ENCODE results near the gene PHF21B.

The PHF21B gene

DNA sequence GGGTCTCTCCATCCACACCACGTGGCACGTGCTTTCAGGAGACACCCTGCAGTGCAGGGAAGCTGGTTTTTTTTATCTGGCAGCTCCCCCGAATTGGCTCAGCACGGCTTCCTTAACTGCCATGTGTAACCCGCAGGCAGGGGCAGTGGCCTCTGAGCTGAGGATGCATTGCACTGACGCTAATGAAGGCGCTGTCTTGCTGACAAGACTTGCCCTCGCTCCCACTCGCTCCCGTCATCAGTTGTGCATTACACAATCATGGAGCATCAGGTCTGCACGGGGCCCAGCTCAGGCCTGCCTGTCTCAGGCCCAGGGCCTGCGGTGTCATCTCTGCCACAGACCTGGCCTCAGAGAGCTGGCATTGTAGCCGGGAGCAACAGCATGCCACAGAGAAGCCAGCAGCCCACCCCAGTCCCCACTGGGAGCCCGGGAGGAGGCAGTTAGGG lies 161.5 kb downstream of the PHF21B start:
- Histone ChIP-seq H3K27ac (ENCODE audit: low read length) (no peak overlapping the region), H3K9ac (ENCODE audit: low read length) (no peak overlapping the region), H3K4me1 (ENCODE audit: control insufficient read depth, low read depth, low read length) (no peaks in the 10 kb centered on the region), H3K9me3 (ENCODE audit: control insufficient read depth, low read depth, low read length) (no peaks in the 10 kb centered on the region), H3K36me3 (ENCODE audit: control insufficient read depth, low read depth, low read length) (peaks cover 7% of the 10 kb centered on the region), H3K27me3 (ENCODE audit: control insufficient read depth, insufficient read depth, low read length) (no peaks in the 10 kb centered on the region), H3K4me3 (ENCODE audit: low read length) (no peak overlapping the region)

DNA sequence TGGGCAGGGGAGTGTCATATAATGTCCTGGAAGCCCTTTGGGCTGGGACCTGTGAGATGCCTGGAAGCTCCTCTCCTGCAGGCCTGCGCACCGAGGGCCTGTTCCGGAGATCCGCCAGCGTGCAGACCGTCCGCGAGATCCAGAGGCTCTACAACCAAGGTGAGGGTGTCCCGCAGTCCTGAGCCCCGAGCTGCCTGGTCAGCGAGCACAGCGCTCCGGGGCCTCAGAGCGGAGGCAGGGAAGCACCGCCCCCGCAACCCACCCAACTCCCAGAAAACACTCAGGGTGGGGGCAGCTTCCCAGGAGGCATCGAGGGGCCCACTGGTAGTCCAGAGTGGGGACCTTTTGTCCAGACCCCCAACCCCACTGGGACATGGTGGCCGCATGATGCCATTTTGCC lies 161.9 kb downstream of the PHF21B start:
- no peak overlapping the region for H3K4me3 ChIP-seq (ENCODE audit: low read length)
- H3K4me1 ChIP-seq (ENCODE audit: control insufficient read depth, low read depth, low read length), result no peaks in the 10 kb centered on the region
- no peaks in the 10 kb centered on the region for H3K27me3 ChIP-seq (ENCODE audit: control insufficient read depth, insufficient read depth, low read length)

GRCh38 chr22:44847380-44847779 lies 162.4 kb downstream of the PHF21B start:
- Histone ChIP-seq H3K36me3 (ENCODE audit: control insufficient read depth, low read depth, low read length) (peaks cover 7% of the 10 kb centered on the region), H3K27ac (ENCODE audit: low read length) (no peak overlapping the region), H3K9ac (ENCODE audit: low read length) (no peak overlapping the region), H3K4me3 (ENCODE audit: low read length) (no peak overlapping the region), H3K9me3 (ENCODE audit: control insufficient read depth, low read depth, low read length) (no peaks in the 10 kb centered on the region), H3K4me1 (ENCODE audit: control insufficient read depth, low read depth, low read length) (no peaks in the 10 kb centered on the region), H3K27me3 (ENCODE audit: control insufficient read depth, insufficient read depth, low read length) (no peaks in the 10 kb centered on the region)

More for the DNA sequence above, 161.9 kb downstream of the PHF21B start:
- Histone ChIP-seq H3K36me3 (ENCODE audit: control insufficient read depth, low read depth, low read length) (peaks cover 7% of the 10 kb centered on the region), H3K9me3 (ENCODE audit: control insufficient read depth, low read depth, low read length) (no peaks in the 10 kb centered on the region), H3K27ac (ENCODE audit: low read length) (no peak overlapping the region), H3K9ac (ENCODE audit: low read length) (no peak overlapping the region)

DNA sequence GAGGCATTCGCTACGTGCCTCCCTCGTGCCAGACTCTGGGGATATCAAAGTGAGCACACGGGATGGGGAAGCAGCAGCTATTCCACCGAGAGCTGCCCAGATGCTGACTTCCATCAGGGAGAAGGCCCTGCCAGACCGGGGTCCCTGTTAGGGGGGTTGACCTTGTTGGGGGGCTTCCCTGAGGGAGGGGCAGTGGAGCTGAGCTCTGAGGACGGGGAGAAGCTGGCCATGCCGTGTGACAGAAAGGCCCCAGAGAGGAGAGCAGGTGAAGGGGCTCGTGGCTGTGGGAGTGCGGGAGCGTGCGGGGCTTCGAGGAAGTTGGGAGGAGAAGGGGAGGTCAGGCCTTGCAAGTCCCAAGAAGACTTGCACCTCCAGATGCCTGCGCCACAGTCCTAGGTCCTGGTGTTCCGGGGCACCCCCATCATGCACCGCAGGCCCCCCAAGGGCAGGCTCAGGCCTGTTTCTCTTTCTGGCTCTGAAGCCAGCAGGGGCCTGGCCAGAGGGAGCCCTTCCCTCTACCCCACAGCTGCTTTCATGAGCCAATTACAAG lies 163.0 kb downstream of the PHF21B start:
- Histone ChIP-seq H3K27me3 (ENCODE audit: control insufficient read depth, insufficient read depth, low read length) (no peaks in the 10 kb centered on the region), H3K36me3 (ENCODE audit: control insufficient read depth, low read depth, low read length) (peaks cover 7% of the 10 kb centered on the region), H3K4me1 (ENCODE audit: control insufficient read depth, low read depth, low read length) (no peaks in the 10 kb centered on the region), H3K27ac (ENCODE audit: low read length) (no peak overlapping the region), H3K9ac (ENCODE audit: low read length) (no peak overlapping the region), H3K4me3 (ENCODE audit: low read length) (no peak overlapping the region), H3K9me3 (ENCODE audit: control insufficient read depth, low read depth, low read length) (no peaks in the 10 kb centered on the region)

DNA sequence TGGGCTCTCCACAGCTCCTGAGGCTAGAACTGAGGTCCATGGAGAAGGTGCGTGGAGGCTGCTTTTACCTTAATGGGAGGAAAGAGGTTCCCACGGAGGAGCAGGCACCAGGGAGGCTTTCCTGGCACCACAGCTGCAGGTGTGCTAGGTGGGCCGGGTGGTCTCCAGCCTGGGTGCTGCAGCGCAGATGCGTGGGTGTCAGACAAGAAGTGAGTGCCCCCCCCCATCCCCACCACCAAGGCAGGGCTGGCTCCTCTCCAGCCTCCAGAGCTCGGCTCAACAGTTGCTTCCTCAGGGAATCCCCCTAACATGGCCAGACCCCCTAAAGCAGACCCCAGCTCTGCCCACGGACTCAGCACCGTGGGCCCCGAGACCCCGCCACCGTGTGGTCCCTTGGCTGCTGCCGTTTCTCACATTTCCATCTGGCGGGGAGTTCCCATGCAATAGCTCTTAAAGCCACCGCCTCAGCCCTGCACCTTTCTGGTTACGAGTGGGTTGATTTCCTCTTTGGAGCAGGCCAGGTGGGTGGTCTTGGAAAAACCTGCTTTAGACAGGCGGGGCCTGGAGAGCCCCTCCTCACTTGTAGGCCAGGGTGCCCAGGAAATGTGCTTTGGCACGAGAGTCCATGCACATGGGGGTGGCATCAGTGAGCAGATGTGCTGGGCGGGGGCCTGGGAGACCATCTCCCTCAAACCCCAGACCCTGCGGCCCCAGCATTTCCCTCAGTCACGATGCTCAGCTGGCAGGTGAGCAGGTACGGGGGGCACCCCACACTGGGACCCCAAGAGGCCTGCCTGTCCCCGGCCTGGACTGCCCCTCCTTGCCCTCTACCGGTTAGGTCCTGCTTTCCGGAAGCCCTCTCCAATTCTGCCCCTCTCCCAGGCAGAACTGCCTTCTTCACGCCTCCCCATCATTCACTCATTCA lies 163.7 kb downstream of the PHF21B start:
- H3K4me3 ChIP-seq (ENCODE audit: low read length), result no peak overlapping the region
- no peaks in the 10 kb centered on the region for H3K9me3 ChIP-seq (ENCODE audit: control insufficient read depth, low read depth, low read length)
- no peaks in the 10 kb centered on the region for H3K4me1 ChIP-seq (ENCODE audit: control insufficient read depth, low read depth, low read length)
- peaks cover 7% of the 10 kb centered on the region for H3K36me3 ChIP-seq (ENCODE audit: control insufficient read depth, low read depth, low read length)
- H3K27ac ChIP-seq (ENCODE audit: low read length), result no peak overlapping the region
- H3K27me3 ChIP-seq (ENCODE audit: control insufficient read depth, insufficient read depth, low read length), result no peaks in the 10 kb centered on the region
- H3K9ac ChIP-seq (ENCODE audit: low read length), result no peak overlapping the region

DNA sequence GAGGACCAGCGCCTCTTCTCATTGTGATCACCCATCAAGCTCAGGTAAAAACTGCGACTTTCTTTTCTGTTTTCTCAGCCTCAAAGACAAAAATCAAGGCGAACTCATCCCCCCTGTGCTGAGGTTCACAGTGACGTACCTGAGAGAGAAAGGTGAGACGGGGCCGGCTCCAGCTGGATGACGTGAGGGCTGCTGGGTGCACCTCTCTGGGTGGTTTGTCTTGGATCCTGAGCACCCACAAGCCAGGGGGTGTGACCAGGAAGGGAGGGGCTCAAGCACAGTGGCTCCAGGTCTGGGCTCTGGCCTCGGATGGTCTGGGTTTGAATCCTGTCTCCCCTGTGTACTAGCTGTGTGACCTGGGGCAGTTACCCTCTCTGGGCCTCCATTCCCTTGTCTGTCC lies 164.6 kb downstream of the PHF21B start:
- no peak overlapping the region for H3K27ac ChIP-seq (ENCODE audit: low read length)
- H3K4me1 ChIP-seq (ENCODE audit: control insufficient read depth, low read depth, low read length), result no peaks in the 10 kb centered on the region
- no peaks in the 10 kb centered on the region for H3K27me3 ChIP-seq (ENCODE audit: control insufficient read depth, insufficient read depth, low read length)
- no peaks in the 10 kb centered on the region for H3K9me3 ChIP-seq (ENCODE audit: control insufficient read depth, low read depth, low read length)
- H3K36me3 ChIP-seq (ENCODE audit: control insufficient read depth, low read depth, low read length), result peaks cover 7% of the 10 kb centered on the region
- no peak overlapping the region for H3K9ac ChIP-seq (ENCODE audit: low read length)
- no peak overlapping the region for H3K4me3 ChIP-seq (ENCODE audit: low read length)

DNA sequence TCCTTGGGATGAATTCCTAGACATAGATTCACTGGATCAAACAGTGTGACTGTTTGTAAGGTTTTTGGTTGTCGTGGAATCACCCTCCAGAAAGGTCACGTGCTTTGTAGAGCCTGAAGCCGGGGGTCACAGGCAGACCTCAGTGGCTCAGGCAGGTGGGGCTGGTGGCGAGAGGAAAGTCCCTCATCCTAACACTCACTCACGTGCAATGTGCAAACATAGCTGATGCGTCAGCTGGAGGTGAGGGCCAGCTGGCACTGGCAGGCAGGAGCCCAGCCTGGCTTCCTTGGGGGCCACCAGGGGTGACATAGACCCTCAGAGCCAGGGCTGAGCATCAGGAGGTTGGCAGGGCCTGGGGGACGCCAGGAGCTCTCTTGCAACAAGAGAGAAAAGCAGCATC lies 167.4 kb downstream of the PHF21B start:
- no peaks in the 10 kb centered on the region for H3K4me1 ChIP-seq (ENCODE audit: control insufficient read depth, low read depth, low read length)
- H3K9me3 ChIP-seq (ENCODE audit: control insufficient read depth, low read depth, low read length), result no peaks in the 10 kb centered on the region
- no peak overlapping the region for H3K9ac ChIP-seq (ENCODE audit: low read length)
- no peaks in the 10 kb centered on the region for H3K27me3 ChIP-seq (ENCODE audit: control insufficient read depth, insufficient read depth, low read length)
- H3K36me3 ChIP-seq (ENCODE audit: control insufficient read depth, low read depth, low read length), result peaks cover 3% of the 10 kb centered on the region
- H3K4me3 ChIP-seq (ENCODE audit: low read length), result no peak overlapping the region
- no peak overlapping the region for H3K27ac ChIP-seq (ENCODE audit: low read length)

DNA sequence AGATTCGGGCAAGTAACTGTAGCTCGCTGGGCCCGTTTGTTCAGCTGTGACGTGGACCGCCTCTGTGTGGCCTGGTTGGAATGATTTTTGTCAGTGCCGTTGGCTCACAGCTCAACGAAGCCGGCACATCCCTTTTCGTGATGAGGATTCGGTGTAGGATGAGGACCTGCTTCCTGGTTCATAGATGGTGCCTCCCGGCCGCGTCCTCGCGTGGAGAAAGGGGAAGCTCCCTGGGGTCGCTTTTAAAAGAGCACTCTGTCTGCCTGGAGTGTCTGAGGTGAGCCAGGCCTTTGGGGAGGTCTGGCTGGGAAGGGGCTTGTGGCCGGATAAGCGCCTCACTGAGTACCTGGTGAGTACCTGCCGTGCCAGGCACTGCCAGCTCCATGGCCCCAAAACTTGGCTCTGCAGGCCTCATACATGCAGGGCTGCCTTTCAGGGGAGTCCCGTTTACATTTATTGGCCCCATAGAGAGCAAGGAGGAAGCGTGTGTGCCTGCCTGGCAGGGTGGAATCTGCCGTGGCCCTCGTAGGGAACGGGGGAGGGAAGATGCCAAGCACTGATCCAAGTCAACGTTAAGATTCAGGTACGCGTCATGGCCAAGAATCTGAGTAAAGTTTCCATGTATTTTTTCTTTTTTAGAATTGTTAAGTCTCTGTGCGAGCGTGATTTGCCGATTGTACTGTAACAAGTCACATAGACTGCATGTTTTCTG lies 169.0 kb downstream of the PHF21B start:
- Histone ChIP-seq H3K4me3 (ENCODE audit: low read length) (no peak overlapping the region), H3K4me1 (ENCODE audit: control insufficient read depth, low read depth, low read length) (no peaks in the 10 kb centered on the region), H3K27me3 (ENCODE audit: control insufficient read depth, insufficient read depth, low read length) (no peaks in the 10 kb centered on the region), H3K9ac (ENCODE audit: low read length) (no peak overlapping the region), H3K27ac (ENCODE audit: low read length) (no peak overlapping the region), H3K36me3 (ENCODE audit: control insufficient read depth, low read depth, low read length) (peaks cover 3% of the 10 kb centered on the region), H3K9me3 (ENCODE audit: control insufficient read depth, low read depth, low read length) (no peaks in the 10 kb centered on the region)

- H3K36me3 ChIP-seq (ENCODE audit: control insufficient read depth, low read depth, low read length), result no peaks in the 10 kb centered on the region
- H3K4me3 ChIP-seq (ENCODE audit: low read length), result no peak overlapping the region
- H3K27me3 ChIP-seq (ENCODE audit: control insufficient read depth, insufficient read depth, low read length), result no peaks in the 10 kb centered on the region
- H3K9me3 ChIP-seq (ENCODE audit: control insufficient read depth, low read depth, low read length), result peaks cover 2% of the 10 kb centered on the region
- no peak overlapping the region for H3K9ac ChIP-seq (ENCODE audit: low read length)
- no peak overlapping the region for H3K27ac ChIP-seq (ENCODE audit: low read length)
- no peaks in the 10 kb centered on the region for H3K4me1 ChIP-seq (ENCODE audit: control insufficient read depth, low read depth, low read length)
Measured at GRCh38 chr22:44839721-44840120, 170.1 kb downstream of the PHF21B start.

DNA sequence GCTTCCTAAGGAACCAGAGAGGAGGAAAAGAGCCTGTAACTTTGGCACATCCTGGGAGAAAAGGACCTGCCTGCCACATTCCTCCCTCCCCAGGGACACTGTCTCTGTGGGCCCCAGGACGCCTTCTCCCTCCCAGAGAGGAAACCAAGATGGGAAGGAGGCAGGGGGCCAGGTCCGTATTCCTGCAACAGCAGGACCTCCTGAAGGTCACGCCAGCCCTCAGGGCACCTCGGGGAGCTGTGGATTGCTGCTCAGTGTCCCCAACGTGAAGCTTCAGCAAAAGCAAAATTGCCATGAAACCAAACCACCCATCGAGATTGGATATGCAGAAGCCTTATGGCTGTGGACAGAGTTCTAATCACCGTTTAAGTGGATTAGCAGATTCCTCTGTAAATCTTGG lies 170.7 kb downstream of the PHF21B start:
- no peak overlapping the region for H3K9ac ChIP-seq (ENCODE audit: low read length)
- H3K36me3 ChIP-seq (ENCODE audit: control insufficient read depth, low read depth, low read length), result no peaks in the 10 kb centered on the region
- no peak overlapping the region for H3K27ac ChIP-seq (ENCODE audit: low read length)
- peaks cover 6% of the 10 kb centered on the region for H3K9me3 ChIP-seq (ENCODE audit: control insufficient read depth, low read depth, low read length)
- no peaks in the 10 kb centered on the region for H3K4me1 ChIP-seq (ENCODE audit: control insufficient read depth, low read depth, low read length)
- no peaks in the 10 kb centered on the region for H3K27me3 ChIP-seq (ENCODE audit: control insufficient read depth, insufficient read depth, low read length)
- H3K4me3 ChIP-seq (ENCODE audit: low read length), result no peak overlapping the region

GRCh38 chr22:44838316-44839016 lies 171.3 kb downstream of the PHF21B start:
- H3K36me3 ChIP-seq (ENCODE audit: control insufficient read depth, low read depth, low read length), result no peaks in the 10 kb centered on the region
- no peak overlapping the region for H3K27ac ChIP-seq (ENCODE audit: low read length)
- no peak overlapping the region for H3K9ac ChIP-seq (ENCODE audit: low read length)
- H3K4me1 ChIP-seq (ENCODE audit: control insufficient read depth, low read depth, low read length), result no peaks in the 10 kb centered on the region
- H3K4me3 ChIP-seq (ENCODE audit: low read length), result no peak overlapping the region
- no peaks in the 10 kb centered on the region for H3K27me3 ChIP-seq (ENCODE audit: control insufficient read depth, insufficient read depth, low read length)
- peaks cover 6% of the 10 kb centered on the region for H3K9me3 ChIP-seq (ENCODE audit: control insufficient read depth, low read depth, low read length)
